Endothelial cell of umbilical vein (primary cell): ENCODE data around the gene HDAC3. TPM values are rescaled to one million over a fixed set of nuclear protein-coding genes. Genes with fewer than 3 reads are reported as not detected.

Source experiments
- BruUV-seq: library from RNA; stranded (reverse); fragments of 400-500 nt; replicated peaks from 2 replicates; lab custom pipeline; 2021; lab: Mats Ljungman, UMichigan
- CTCF ChIA-PET: fragments of 300-600, 350-600 bp; sonication (Branson Sonifier 250); formaldehyde crosslinking; loops from one replicate; lab custom pipeline; 2021; ENCODE audit warnings: antibody characterized with exemption, inconsistent platforms; lab: Charles Lee
- POLR2A ChIA-PET: fragments of 300-600, 350-600 bp; sonication (Branson Sonifier 250); formaldehyde crosslinking; loops from one replicate; lab custom pipeline; 2021; ENCODE audit warnings: antibody characterized with exemption, inconsistent platforms; lab: Charles Lee
- DNase-seq: peaks from one replicate; pipeline ENCODE4 v3.0.0-alpha.2; 2011; ENCODE audit warnings: low read depth, low spot score
- FAIRE-seq: peaks from 2 replicates; lab custom pipeline; 2011; peaks lifted over from hg19 to GRCh38; lab: Jason Lieb, UNC
- H2AFZ ChIP-seq: 2 replicates; pipeline ENCODE4 v1.6.0; 2012; ENCODE audit warnings: low read depth, low read length, control low read depth, inconsistent platforms
- H3K27ac ChIP-seq: 2 replicates; pipeline ENCODE4 v1.5.1; 2011; ENCODE audit warnings: low read depth, mild to moderate bottlenecking, control low read depth, low read length, moderate library complexity; ENCODE audit not compliant: insufficient read depth
- H3K27me3 ChIP-seq, 2 experiments: 2 replicates each; pipeline versions ENCODE4 v1.6.0 to v1.6.1; 2011; ENCODE audit warnings: low read length in 2 of 2, mixed read lengths in 1 of 2; ENCODE audit not compliant: control insufficient read depth in 2 of 2, insufficient read depth in 2 of 2
- H3K36me3 ChIP-seq, 2 experiments: 2 replicates in 1 of 2; 3 replicates in 1 of 2; pipeline ENCODE4 v1.5.1; 2011; ENCODE audit warnings: low read length in 2 of 2, mild to moderate bottlenecking in 1 of 2, moderate library complexity in 1 of 2; ENCODE audit not compliant: control insufficient read depth in 2 of 2, insufficient read depth in 2 of 2; ENCODE audit errors: extremely low read depth in 1 of 2
- H3K4me1 ChIP-seq: 3 replicates; pipeline ENCODE4 v1.5.1; 2011; ENCODE audit warnings: mild to moderate bottlenecking, low read length; ENCODE audit not compliant: control insufficient read depth, insufficient read depth; ENCODE audit errors: extremely low read depth
- H3K4me2 ChIP-seq: 2 replicates; pipeline ENCODE4 v1.6.1; 2011; ENCODE audit warnings: low read length, control low read depth, mixed read lengths; ENCODE audit not compliant: insufficient read depth
- H3K4me3 ChIP-seq, 3 experiments: fragments of 200-600 bp in 1 of 3; sonication (generic), shearing (Covaris generic) in 1 of 3; replicated peaks in 1 of 3; 2 replicates each; pipeline ENCODE4 v1.5.1; 2011 to 2016; ENCODE audit warnings: control low read depth in 3 of 3, low read length in 3 of 3, mild to moderate bottlenecking in 2 of 3, inconsistent platforms in 1 of 3, low read depth in 1 of 3, moderate library complexity in 1 of 3; ENCODE audit not compliant: insufficient read depth in 1 of 3
- H3K79me2 ChIP-seq: 2 replicates; pipeline ENCODE4 v1.6.0; 2012; ENCODE audit warnings: low read length, inconsistent platforms; ENCODE audit not compliant: control insufficient read depth, insufficient read depth
- H3K9ac ChIP-seq: replicated peaks from 2 replicates; pipeline ENCODE3; 2011; ENCODE audit warnings: low read length, control low read depth; ENCODE audit not compliant: insufficient read depth; ENCODE audit errors: extremely low read depth
- H3K9me1 ChIP-seq: replicated peaks from 3 replicates; pipeline ENCODE4 v1.6.0; 2011; ENCODE audit warnings: mild to moderate bottlenecking, low read length; ENCODE audit not compliant: control insufficient read depth, insufficient read depth; ENCODE audit errors: extremely low read depth
- H3K9me3 ChIP-seq: replicated peaks from 2 replicates; pipeline ENCODE4 v1.5.1; 2012; ENCODE audit warnings: low read length, inconsistent platforms; ENCODE audit not compliant: control insufficient read depth, insufficient read depth
- H4K20me1 ChIP-seq: replicated peaks from 2 replicates; pipeline ENCODE3; 2011; ENCODE audit warnings: mild to moderate bottlenecking, low read length; ENCODE audit not compliant: control insufficient read depth, insufficient read depth; ENCODE audit errors: extremely low read depth
- EZH2 ChIP-seq: IDR thresholded peaks from 2 replicates; pipeline ENCODE4 v1.6.1; 2012; ENCODE audit warnings: borderline replicate concordance, low read depth, mild to moderate bottlenecking, moderate library complexity, low read length, inconsistent platforms; ENCODE audit not compliant: severe bottlenecking
- FOS ChIP-seq: IDR thresholded peaks from 2 replicates; pipeline ENCODE4 v1.6.1; 2011; ENCODE audit warnings: mild to moderate bottlenecking, low read length, moderate library complexity, borderline replicate concordance; ENCODE audit not compliant: insufficient read depth
- GATA2 ChIP-seq: IDR thresholded peaks from 2 replicates; pipeline ENCODE4 v1.7.0; 2011; ENCODE audit warnings: low read depth, mild to moderate bottlenecking, moderate library complexity, mixed read lengths, low read length; ENCODE audit not compliant: insufficient read length, insufficient read depth
- MYC ChIP-seq: IDR thresholded peaks from one replicate; pipeline ENCODE4 v1.6.1; 2011; ENCODE audit warnings: mild to moderate bottlenecking, low read depth, low read length
- POLR2A ChIP-seq: IDR thresholded peaks from 2 replicates; pipeline ENCODE4 v1.6.1; 2012; ENCODE audit warnings: low read depth, mild to moderate bottlenecking, control low read depth, low read length
- POLR2AphosphoS5 ChIP-seq: IDR thresholded peaks from 2 replicates; pipeline ENCODE4 v1.6.1; 2012; ENCODE audit warnings: low read depth, mild to moderate bottlenecking, control low read depth, low read length, moderate library complexity; ENCODE audit not compliant: insufficient read depth
- dilution Hi-C: fragments of 300-500 bp; cut with MboI; formaldehyde crosslinking; loops from one replicate; pipeline ENCODE4 v1.15.0; 2019; ENCODE audit warnings: low sequenced_read_pairs; ENCODE audit not compliant: extremely low pct_ligation_motif_present
- intact Hi-C: fragments of 100-400 bp; cut with micrococcal nuclease; formaldehyde crosslinking; loops from one replicate; pipeline ENCODE4 v1.10.0; 2022
- polyA plus RNA-seq, 4 experiments: library from polyadenylated mRNA; depleted of rRNA in 3 of 4; stranded (reverse) in 3 of 4; unstranded in 1 of 4; fragments of >200 nt; gene quantifications; 2 replicates each; pipeline versions ENCODE4 v1.2.1 to v1.2.3, GENCODE V29; 2011 to 2012; ENCODE audit warnings: missing spikeins in 1 of 4
- total RNA-seq: library from RNA; stranded (reverse); gene quantifications from 2 replicates; pipeline ENCODE4 v1.2.3, GENCODE V29; 2021
- TF ChIP-seq, protein P1 (sequence below): IDR thresholded peaks from 2 replicates; pipeline ENCODE4 v1.6.1; 2011; ENCODE audit not compliant: insufficient read depth, insufficient read length

HDAC3 gene
- total and polyA plus RNA-seq, 2 donors (not counting 3 experiments of a cell fraction or from before 2014, with no cell fraction given), result 58.5 to 75.5 TPM

DNA sequence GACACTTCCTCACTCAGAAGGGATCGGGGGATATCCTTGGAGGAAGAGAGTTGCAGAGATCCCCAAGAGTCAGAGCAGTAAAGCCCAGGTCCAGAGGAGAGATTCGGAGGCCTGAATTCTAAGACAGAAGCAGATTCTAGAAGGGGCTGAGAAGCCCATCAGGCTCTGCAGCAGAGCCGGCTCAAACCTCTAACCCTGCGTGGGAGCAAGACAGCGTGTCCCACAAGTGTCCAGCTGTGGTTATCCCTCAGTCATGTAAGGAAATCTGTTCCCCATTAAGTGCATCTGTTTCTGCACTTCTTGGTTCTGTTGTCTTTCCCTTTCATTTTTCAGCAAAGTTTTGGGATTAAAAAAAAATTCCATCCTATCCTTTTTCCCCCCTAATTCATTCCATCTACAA, 13.0 kb downstream of the HDAC3 start:
- no peak for FAIRE-seq
- no peak overlapping the region for H3K4me2 ChIP-seq
- ChIA-PET POLR2A (interaction anchor here (0.7 kb wide), 1 partner anchor 110 kb away, joined by 3 read pairs; no protein-coding TSS in a partner anchor), CTCF (interaction anchor here (8.5 kb wide), 1 partner anchor 32 kb away, joined by 1019 read pairs; no protein-coding TSS in a partner anchor)
- TF ChIP-seq POLR2A, result no peak
- no peak for TF ChIP-seq POLR2AphosphoS5
- H3K9me1 ChIP-seq, result no peaks in the 10 kb centered on the region
- no TSS peak for BruUV-seq
- H3K36me3 ChIP-seq, result peaks cover 17 to 41% of the 10 kb centered on the region in 2 experiments
- H3K4me1 ChIP-seq, result no peaks in the 10 kb centered on the region
- H4K20me1 ChIP-seq, result no peaks in the 10 kb centered on the region
- no peaks in the 10 kb centered on the region for H3K79me2 ChIP-seq
- DNase-seq, result no peak
- no peak overlapping the region for H2AFZ ChIP-seq
- intact Hi-C loops (no loop called here), dilution Hi-C loops (no loop called here)
- H3K4me3 ChIP-seq, result no peak overlapping the region
- H3K9ac ChIP-seq, result no peak overlapping the region
- H3K27me3 ChIP-seq, result no peaks in the 10 kb centered on the region
- H3K9me3 ChIP-seq, result no peaks in the 10 kb centered on the region
- H3K27ac ChIP-seq, result no peak overlapping the region

DNA sequence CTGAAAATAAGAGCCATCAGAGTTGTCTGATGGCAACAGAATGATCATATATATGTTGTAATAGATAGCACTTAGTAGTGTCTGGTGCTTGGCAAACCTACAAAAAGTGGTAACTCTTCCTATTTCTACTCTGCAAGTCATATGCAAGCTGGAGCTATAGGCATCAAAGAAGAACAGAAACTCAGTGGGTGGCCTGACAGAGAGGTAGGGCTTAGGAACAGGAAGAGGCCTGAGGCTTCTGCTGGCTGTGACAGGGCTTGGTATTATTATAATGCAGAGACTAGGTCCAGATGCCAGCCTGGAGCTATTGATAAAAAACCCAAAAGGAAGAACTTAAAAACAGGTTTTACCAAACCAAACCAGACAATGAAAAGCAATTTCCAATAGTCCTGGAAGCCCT, 13.5 kb downstream of the HDAC3 start:
- no TSS peak for BruUV-seq
- Histone ChIP-seq H3K9me1 (no peaks in the 10 kb centered on the region), H4K20me1 (no peaks in the 10 kb centered on the region), H3K27ac (no peak overlapping the region), H3K4me2 (no peak overlapping the region), H3K9ac (no peak overlapping the region), H3K36me3 (peaks cover 13 to 36% of the 10 kb centered on the region in 2 experiments), H3K4me3 (no peak overlapping the region), H3K9me3 (no peaks in the 10 kb centered on the region), H2AFZ (no peak overlapping the region), H3K79me2 (no peaks in the 10 kb centered on the region), H3K4me1 (no peaks in the 10 kb centered on the region), H3K27me3 (no peaks in the 10 kb centered on the region)
- dilution Hi-C loops, result no loop called here
- FAIRE-seq (no peak), DNase-seq (no peak)
- CTCF ChIA-PET, result interaction anchor here (8.5 kb wide), 1 partner anchor 31 kb away, joined by 1019 read pairs; no protein-coding TSS in a partner anchor
- intact Hi-C loops, result no loop called here
- TF ChIP-seq GATA2 (no peak), POLR2A (no peak), EZH2 (no peak), FOS (no peak), MYC (no peak)
- TF ChIP-seq, protein P1, sequence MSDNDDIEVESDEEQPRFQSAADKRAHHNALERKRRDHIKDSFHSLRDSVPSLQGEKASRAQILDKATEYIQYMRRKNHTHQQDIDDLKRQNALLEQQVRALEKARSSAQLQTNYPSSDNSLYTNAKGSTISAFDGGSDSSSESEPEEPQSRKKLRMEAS, result no peak
- POLR2A ChIA-PET, result no interaction called here
